HepG2 (cell line): ENCODE data around the gene LITAFD. TPM values are rescaled to one million over a fixed set of nuclear protein-coding genes. Genes with fewer than 3 reads are reported as not detected.
A peak's percentile ranks its signal among the peaks of the same experiment; 100 is the strongest.

Source experiments
- ATF1 ChIP-seq: IDR thresholded peaks from 2 replicates; pipeline ENCODE4 v1.6.1; 2016; ENCODE audit warnings: mild to moderate bottlenecking, control low read depth
- CENPT ChIP-seq: sonication (generic); formaldehyde crosslinking; IDR thresholded peaks from 2 replicates; pipeline ENCODE4 v1.8.0; 2022; ENCODE audit warnings: low read depth, mild to moderate bottlenecking, moderate library complexity, missing genetic modification reagents
- CHD4 ChIP-seq: fragments of 200-600 bp; sonication (generic); IDR thresholded peaks from 2 replicates; pipeline ENCODE4 v1.7.0; 2017; ENCODE audit warnings: mild to moderate bottlenecking, low read length, borderline replicate concordance
- HNRNPK ChIP-seq: fragments of 200-400 bp; formaldehyde crosslinking; IDR thresholded peaks from 2 replicates; pipeline ENCODE4 v1.6.1; 2018; ENCODE audit warnings: low read length, low read depth, moderate library complexity, mild to moderate bottlenecking; ENCODE audit not compliant: poor library complexity, severe bottlenecking
- JUN ChIP-seq: sonication (generic); formaldehyde crosslinking; IDR thresholded peaks from 2 replicates; pipeline ENCODE4 v1.4.0; 2020; ENCODE audit warnings: mild to moderate bottlenecking, missing genetic modification reagents
- NKX3-1 ChIP-seq: sonication (generic); formaldehyde crosslinking; IDR thresholded peaks from 2 replicates; pipeline ENCODE4 v1.5.0; 2020; ENCODE audit warnings: missing genetic modification reagents
- SP1 ChIP-seq, 2 experiments: fragments of 450-650 bp in 1 of 2; sonication (generic) in 1 of 2; formaldehyde crosslinking in 1 of 2; IDR thresholded peaks; 2 replicates each; pipeline versions ENCODE4 v1.4.0 to v1.6.1; 2016 to 2020; ENCODE audit warnings: missing genetic modification reagents in 1 of 2
- ZNF382 ChIP-seq: sonication (generic); formaldehyde crosslinking; IDR thresholded peaks from 2 replicates; pipeline ENCODE4 v1.5.0; 2020; ENCODE audit warnings: missing genetic modification reagents, mild to moderate bottlenecking, borderline replicate concordance
- ZNF460 ChIP-seq: sonication (generic); formaldehyde crosslinking; IDR thresholded peaks from 2 replicates; pipeline ENCODE4 v1.5.1; 2020; ENCODE audit warnings: missing genetic modification reagents, mild to moderate bottlenecking, borderline replicate concordance
- ZNF780A ChIP-seq: sonication (generic); formaldehyde crosslinking; IDR thresholded peaks from 2 replicates; pipeline ENCODE4 v1.8.0; 2022; ENCODE audit warnings: mild to moderate bottlenecking, missing genetic modification reagents, moderate library complexity
- ZSCAN30 ChIP-seq: sonication (generic); formaldehyde crosslinking; IDR thresholded peaks from 2 replicates; pipeline ENCODE4 v1.5.0; 2020; ENCODE audit warnings: mild to moderate bottlenecking, missing genetic modification reagents
- polyA plus RNA-seq, 8 experiments: library from polyadenylated mRNA; depleted of rRNA in 3 of 8; stranded (reverse) in 7 of 8; unstranded in 1 of 8; fragments of >200 nt; fragmentation: Illumina TruSeq in 4 of 8; extraction: Trizol in 4 of 8; gene quantifications; 2 replicates each; pipeline versions ENCODE4 v1.2.1 to v1.2.3, GENCODE V29; 2011 to 2016; ENCODE audit warnings: low read depth in 4 of 8, missing spikeins in 1 of 8, mixed read lengths in 1 of 8; ENCODE audit not compliant: insufficient read depth in 1 of 8
- total RNA-seq, 5 experiments: library from RNA; depleted of rRNA; stranded (reverse); fragments of >200 nt; fragmentation: Illumina TruSeq; extraction: Trizol; gene quantifications; 2 replicates each; pipeline ENCODE4 v1.2.3, GENCODE V29; 2016; ENCODE audit warnings: low read depth in 1 of 5
- TF ChIP-seq, protein P1 (sequence below): sonication (generic); formaldehyde crosslinking; IDR thresholded peaks from 2 replicates; pipeline ENCODE4 v1.5.0; 2020; ENCODE audit warnings: mild to moderate bottlenecking, missing genetic modification reagents, moderate library complexity
- TF ChIP-seq, protein P2 (sequence below): sonication (generic); formaldehyde crosslinking; IDR thresholded peaks from 2 replicates; pipeline ENCODE4 v1.4.0; 2020; ENCODE audit warnings: missing genetic modification reagents
- TF ChIP-seq, protein P3 (sequence below): sonication (generic); formaldehyde crosslinking; IDR thresholded peaks from 2 replicates; pipeline ENCODE4 v1.8.1; 2023; ENCODE audit warnings: mild to moderate bottlenecking, missing genetic modification reagents
- TF ChIP-seq, protein P4 (sequence below): sonication (generic); formaldehyde crosslinking; IDR thresholded peaks from 2 replicates; pipeline ENCODE4 v1.5.0; 2020; ENCODE audit warnings: mild to moderate bottlenecking, missing genetic modification reagents
- TF ChIP-seq, protein P5 (sequence below): sonication (generic); formaldehyde crosslinking; IDR thresholded peaks from 2 replicates; pipeline ENCODE4 v1.5.1; 2020; ENCODE audit warnings: mild to moderate bottlenecking, missing genetic modification reagents, borderline replicate concordance
- TF ChIP-seq, protein P6 (sequence below): sonication (generic); formaldehyde crosslinking; IDR thresholded peaks from 2 replicates; pipeline ENCODE4 v1.5.1; 2020; ENCODE audit warnings: missing genetic modification reagents, mild to moderate bottlenecking, borderline replicate concordance

The LITAFD gene
- total and polyA plus RNA-seq, 2 of the 13 experiments (the other 11 are each of a cell fraction or from before 2014, with no cell fraction given): not detected

DNA sequence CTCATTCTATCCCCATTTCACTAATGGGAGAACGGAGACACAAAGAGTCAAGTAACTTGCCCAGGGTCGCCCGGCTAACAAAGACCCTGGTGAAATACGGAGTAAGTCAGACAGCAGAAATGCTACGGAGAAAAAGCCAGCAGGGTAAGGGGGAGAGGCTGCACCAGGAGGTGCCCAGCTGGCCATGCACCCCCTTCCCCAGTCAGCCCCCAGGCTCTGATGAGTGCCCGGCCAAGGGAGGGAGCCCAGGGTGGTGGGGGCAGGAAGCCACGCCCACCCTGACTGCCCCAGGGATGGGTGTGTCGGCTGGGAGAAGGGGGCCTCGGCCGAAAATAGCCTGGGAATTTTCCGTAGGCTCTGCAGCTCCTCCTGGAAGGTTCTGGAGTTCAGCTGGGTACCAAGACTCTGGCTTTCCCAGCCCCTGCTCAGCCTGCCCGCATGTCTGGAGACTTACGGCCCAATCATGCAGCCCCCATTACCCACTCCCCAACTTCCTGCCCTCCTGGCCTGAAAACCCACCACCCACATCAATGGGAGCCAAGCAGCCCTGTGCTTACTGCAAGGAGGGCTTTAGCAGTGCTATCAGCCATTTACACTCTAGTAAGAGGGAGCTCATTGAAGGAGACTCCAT lies 17.6 kb upstream of the LITAFD start (continued):
- TF ChIP-seq, protein P1, sequence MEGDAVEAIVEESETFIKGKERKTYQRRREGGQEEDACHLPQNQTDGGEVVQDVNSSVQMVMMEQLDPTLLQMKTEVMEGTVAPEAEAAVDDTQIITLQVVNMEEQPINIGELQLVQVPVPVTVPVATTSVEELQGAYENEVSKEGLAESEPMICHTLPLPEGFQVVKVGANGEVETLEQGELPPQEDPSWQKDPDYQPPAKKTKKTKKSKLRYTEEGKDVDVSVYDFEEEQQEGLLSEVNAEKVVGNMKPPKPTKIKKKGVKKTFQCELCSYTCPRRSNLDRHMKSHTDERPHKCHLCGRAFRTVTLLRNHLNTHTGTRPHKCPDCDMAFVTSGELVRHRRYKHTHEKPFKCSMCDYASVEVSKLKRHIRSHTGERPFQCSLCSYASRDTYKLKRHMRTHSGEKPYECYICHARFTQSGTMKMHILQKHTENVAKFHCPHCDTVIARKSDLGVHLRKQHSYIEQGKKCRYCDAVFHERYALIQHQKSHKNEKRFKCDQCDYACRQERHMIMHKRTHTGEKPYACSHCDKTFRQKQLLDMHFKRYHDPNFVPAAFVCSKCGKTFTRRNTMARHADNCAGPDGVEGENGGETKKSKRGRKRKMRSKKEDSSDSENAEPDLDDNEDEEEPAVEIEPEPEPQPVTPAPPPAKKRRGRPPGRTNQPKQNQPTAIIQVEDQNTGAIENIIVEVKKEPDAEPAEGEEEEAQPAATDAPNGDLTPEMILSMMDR: no peak
- TF ChIP-seq, protein P2, sequence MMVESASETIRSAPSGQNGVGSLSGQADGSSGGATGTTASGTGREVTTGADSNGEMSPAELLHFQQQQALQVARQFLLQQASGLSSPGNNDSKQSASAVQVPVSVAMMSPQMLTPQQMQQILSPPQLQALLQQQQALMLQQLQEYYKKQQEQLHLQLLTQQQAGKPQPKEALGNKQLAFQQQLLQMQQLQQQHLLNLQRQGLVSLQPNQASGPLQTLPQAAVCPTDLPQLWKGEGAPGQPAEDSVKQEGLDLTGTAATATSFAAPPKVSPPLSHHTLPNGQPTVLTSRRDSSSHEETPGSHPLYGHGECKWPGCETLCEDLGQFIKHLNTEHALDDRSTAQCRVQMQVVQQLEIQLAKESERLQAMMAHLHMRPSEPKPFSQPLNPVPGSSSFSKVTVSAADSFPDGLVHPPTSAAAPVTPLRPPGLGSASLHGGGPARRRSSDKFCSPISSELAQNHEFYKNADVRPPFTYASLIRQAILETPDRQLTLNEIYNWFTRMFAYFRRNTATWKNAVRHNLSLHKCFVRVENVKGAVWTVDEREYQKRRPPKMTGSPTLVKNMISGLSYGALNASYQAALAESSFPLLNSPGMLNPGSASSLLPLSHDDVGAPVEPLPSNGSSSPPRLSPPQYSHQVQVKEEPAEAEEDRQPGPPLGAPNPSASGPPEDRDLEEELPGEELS (CRISPR knock-in tag): no peak
- TF ChIP-seq, protein P3, sequence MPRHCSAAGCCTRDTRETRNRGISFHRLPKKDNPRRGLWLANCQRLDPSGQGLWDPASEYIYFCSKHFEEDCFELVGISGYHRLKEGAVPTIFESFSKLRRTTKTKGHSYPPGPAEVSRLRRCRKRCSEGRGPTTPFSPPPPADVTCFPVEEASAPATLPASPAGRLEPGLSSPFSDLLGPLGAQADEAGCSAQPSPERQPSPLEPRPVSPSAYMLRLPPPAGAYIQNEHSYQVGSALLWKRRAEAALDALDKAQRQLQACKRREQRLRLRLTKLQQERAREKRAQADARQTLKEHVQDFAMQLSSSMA (CRISPR knock-in tag): no peak
- TF ChIP-seq CENPT (CRISPR knock-in tag): no peak
- TF ChIP-seq ZNF780A (CRISPR knock-in tag): no peak
- no peak for TF ChIP-seq ZNF460 (CRISPR knock-in tag)
- TF ChIP-seq, protein P4, sequence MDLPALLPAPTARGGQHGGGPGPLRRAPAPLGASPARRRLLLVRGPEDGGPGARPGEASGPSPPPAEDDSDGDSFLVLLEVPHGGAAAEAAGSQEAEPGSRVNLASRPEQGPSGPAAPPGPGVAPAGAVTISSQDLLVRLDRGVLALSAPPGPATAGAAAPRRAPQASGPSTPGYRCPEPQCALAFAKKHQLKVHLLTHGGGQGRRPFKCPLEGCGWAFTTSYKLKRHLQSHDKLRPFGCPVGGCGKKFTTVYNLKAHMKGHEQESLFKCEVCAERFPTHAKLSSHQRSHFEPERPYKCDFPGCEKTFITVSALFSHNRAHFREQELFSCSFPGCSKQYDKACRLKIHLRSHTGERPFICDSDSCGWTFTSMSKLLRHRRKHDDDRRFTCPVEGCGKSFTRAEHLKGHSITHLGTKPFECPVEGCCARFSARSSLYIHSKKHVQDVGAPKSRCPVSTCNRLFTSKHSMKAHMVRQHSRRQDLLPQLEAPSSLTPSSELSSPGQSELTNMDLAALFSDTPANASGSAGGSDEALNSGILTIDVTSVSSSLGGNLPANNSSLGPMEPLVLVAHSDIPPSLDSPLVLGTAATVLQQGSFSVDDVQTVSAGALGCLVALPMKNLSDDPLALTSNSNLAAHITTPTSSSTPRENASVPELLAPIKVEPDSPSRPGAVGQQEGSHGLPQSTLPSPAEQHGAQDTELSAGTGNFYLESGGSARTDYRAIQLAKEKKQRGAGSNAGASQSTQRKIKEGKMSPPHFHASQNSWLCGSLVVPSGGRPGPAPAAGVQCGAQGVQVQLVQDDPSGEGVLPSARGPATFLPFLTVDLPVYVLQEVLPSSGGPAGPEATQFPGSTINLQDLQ (CRISPR knock-in tag): 0 out of 2 replicates have a peak, but pooled peaks have one; percentile 32
- no peak for TF ChIP-seq SP1 (IDR thresholded peaks at IDR 0.05)
- TF ChIP-seq SP1 (CRISPR knock-in tag; IDR thresholded peaks at IDR 0.05): 0 out of 2 replicates have a peak, but pooled peaks have one; percentile 33
- TF ChIP-seq, protein P5, sequence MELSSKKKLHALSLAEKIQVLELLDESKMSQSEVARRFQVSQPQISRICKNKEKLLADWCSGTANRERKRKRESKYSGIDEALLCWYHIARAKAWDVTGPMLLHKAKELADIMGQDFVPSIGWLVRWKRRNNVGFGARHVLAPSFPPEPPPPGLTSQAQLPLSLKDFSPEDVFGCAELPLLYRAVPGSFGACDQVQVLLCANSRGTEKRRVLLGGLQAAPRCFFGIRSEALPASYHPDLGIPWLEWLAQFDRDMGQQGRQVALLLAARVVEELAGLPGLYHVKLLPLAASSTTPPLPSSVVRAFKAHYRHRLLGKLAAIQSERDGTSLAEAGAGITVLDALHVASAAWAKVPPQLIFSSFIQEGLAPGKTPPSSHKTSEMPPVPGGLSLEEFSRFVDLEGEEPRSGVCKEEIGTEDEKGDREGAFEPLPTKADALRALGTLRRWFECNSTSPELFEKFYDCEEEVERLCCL (CRISPR knock-in tag): no peak
- TF ChIP-seq ZSCAN30 (CRISPR knock-in tag): no peak
- TF ChIP-seq ATF1 (CRISPR knock-in tag): no peak
- no peak for TF ChIP-seq NKX3-1 (CRISPR knock-in tag)
- no peak for TF ChIP-seq CHD4
- TF ChIP-seq HNRNPK: no peak
- TF ChIP-seq, protein P6, sequence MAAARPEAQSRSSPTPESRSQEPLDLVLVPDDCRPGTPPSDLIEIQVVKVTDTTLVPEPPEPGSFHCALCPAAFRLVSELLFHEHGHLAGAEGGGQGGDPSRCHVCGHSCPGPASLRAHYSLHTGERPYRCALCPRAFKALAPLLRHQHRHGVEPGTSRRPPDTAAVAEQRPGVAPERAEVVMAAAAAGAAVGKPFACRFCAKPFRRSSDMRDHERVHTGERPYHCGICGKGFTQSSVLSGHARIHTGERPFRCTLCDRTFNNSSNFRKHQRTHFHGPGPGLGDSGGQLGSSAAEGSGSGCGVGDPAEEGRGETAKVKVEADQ: no peak
- TF ChIP-seq ZNF382: no peak
- no peak for TF ChIP-seq JUN (CRISPR knock-in tag)
